Stimulated activated CD8-positive, alpha-beta memory T cell treated with anti-CD3 and anti-CD28 coated beads, Interleukin-15, amount 100 ng/mL, for 1 hour (primary cell): ENCODE results near the gene GABPB2.

ENCODE experiments used
- DNase-seq: peaks from one replicate; pipeline ENCODE4 v3.0.0-alpha.2; 2020; ENCODE audit warnings: low read depth

GABPB2 gene

GRCh38 chr1:151133018-151133806 lies 62.7 kb downstream of the GABPB2 start:
- DNase-seq: no peak

GRCh38 chr1:151134396-151134795 lies 63.8 kb downstream of the GABPB2 start:
- no peak for DNase-seq

- no peak for DNase-seq
Measured at GRCh38 chr1:151134991-151135390, 64.4 kb downstream of the GABPB2 start.

- DNase-seq: no peak
Measured at GRCh38 chr1:151135433-151136385, 65.1 kb downstream of the GABPB2 start.

- no peak for DNase-seq
Measured at GRCh38 chr1:151137789-151138188, 67.2 kb downstream of the GABPB2 start.

GRCh38 chr1:151142411-151143056 lies 72.0 kb downstream of the GABPB2 start:
- no peak for DNase-seq

- DNase-seq: no peak
Measured at GRCh38 chr1:151143057-151143435, 72.5 kb downstream of the GABPB2 start.

GRCh38 chr1:151143986-151144385 lies 73.4 kb downstream of the GABPB2 start:
- DNase-seq: no peak

GRCh38 chr1:151144474-151145303 lies 74.1 kb downstream of the GABPB2 start:
- no peak for DNase-seq

- no peak for DNase-seq
Measured at GRCh38 chr1:151145304-151146071, 74.9 kb downstream of the GABPB2 start.

GRCh38 chr1:151146072-151146411 lies 75.5 kb downstream of the GABPB2 start:
- no peak for DNase-seq

GRCh38 chr1:151146412-151147131 lies 76.0 kb downstream of the GABPB2 start, which contains the start of gene SEMA6C:
Gene SEMA6C (minus strand): TSS chr1:151146631. CDS start chr1:151142621, 4,010 bp downstream.
- DNase-seq: peak; percentile 72

- no peak for DNase-seq
Measured at GRCh38 chr1:151147132-151147503, 76.6 kb downstream of the GABPB2 start.

GRCh38 chr1:151147665-151148064 lies 77.1 kb downstream of the GABPB2 start:
- no peak for DNase-seq

- peak; percentile 64 for DNase-seq
Measured at GRCh38 chr1:151156515-151156819, 85.9 kb downstream of the GABPB2 start, which contains the start of gene TNFAIP8L2. Gene TNFAIP8L2 (plus strand): TSS chr1:151156649. CDS start chr1:151158698, 2,049 bp downstream.

GRCh38 chr1:151157067-151157531 lies 86.5 kb downstream of the GABPB2 start:
- peak; percentile 20 for DNase-seq

GRCh38 chr1:151158326-151158725 lies 87.8 kb downstream of the GABPB2 start:
- no peak for DNase-seq

GRCh38 chr1:151158751-151159251 lies 88.2 kb downstream of the GABPB2 start:
- no peak for DNase-seq

GRCh38 chr1:151159373-151159772 lies 88.8 kb downstream of the GABPB2 start:
- DNase-seq: no peak

- DNase-seq: no peak
Measured at GRCh38 chr1:151164732-151165280, 94.2 kb downstream of the GABPB2 start.
